Gastrocnemius medialis (tissue), 4 donors: ENCODE measurements around the gene COP1. TPM values are rescaled to one million over a fixed set of nuclear protein-coding genes. Genes with fewer than 3 reads are reported as not detected.
A peak's percentile ranks its signal among the peaks of the same experiment; 100 is the strongest.

Experiments used
- ATAC-seq, 2 donors: fragments of 150-250 bp; one replicate each; pipeline ENCODE4 v1.9.1; 2016
- DNase-seq, 2 donors: peaks; one replicate each; pipeline ENCODE4 v3.0.0-alpha.2; 2019
- H3K27ac ChIP-seq, 4 donors: fragments of 200-600 bp; sonication (generic); 1 replicate in 1 of 4; 2 replicates in 3 of 4; pipeline ENCODE4 v1.5.1; 2016 to 2018; ENCODE audit warnings: mild to moderate bottlenecking in 2 of 4, moderate library complexity in 1 of 4
- H3K27me3 ChIP-seq, 3 donors: fragments of 200-600 bp; sonication (generic) in 2 of 3; 1 replicate in 1 of 3; 2 replicates in 2 of 3; pipeline versions ENCODE4 v1.5.1 to v1.6.0; 2016 to 2019; ENCODE audit warnings: mild to moderate bottlenecking in 1 of 3, moderate library complexity in 1 of 3
- H3K36me3 ChIP-seq, 2 donors: fragments of 200-600 bp; sonication (generic) in 1 of 2; one replicate each; pipeline ENCODE4 v1.5.1; 2017 to 2018
- H3K4me1 ChIP-seq, 2 donors: fragments of 200-600 bp; sonication (generic) in 1 of 2; one replicate each; pipeline ENCODE4 v1.5.1; 2016 to 2017; ENCODE audit warnings: mild to moderate bottlenecking in 2 of 2
- H3K4me3 ChIP-seq, 4 donors: fragments of 200-600 bp; sonication (generic) in 3 of 4; 1 replicate in 1 of 4; 2 replicates in 3 of 4; pipeline ENCODE4 v1.5.1; 2016 to 2019; ENCODE audit warnings: mild to moderate bottlenecking in 2 of 4
- H3K9me3 ChIP-seq, 3 donors: fragments of 200-600 bp; sonication (generic) in 2 of 3; 1 replicate in 1 of 3; 2 replicates in 2 of 3; pipeline ENCODE4 v1.5.1; 2016 to 2019
- CTCF ChIP-seq, 5 experiments: fragments of 450-650 bp in 3 of 5; fragments of 200-600 bp in 2 of 5; sonication (generic) in 2 of 5; IDR thresholded peaks in 4 of 5; conservative IDR thresholded peaks in 1 of 5; 1 replicate in 4 of 5; 2 replicates in 1 of 5; pipeline ENCODE4 v1.5.1; 2016 to 2019; ENCODE audit warnings: antibody characterized with exemption in 5 of 5, mild to moderate bottlenecking in 3 of 5, moderate library complexity in 3 of 5
- POLR2A ChIP-seq, 2 donors: fragments of 450-650 bp; IDR thresholded peaks; one replicate each; pipeline ENCODE4 v1.6.1; 2017; ENCODE audit warnings: antibody characterized with exemption in 2 of 2, mild to moderate bottlenecking in 2 of 2, moderate library complexity in 2 of 2
- in situ Hi-C, 4 donors: fragments of 200-750 bp; cut with MboI; loops; one replicate each; pipeline versions ENCODE4 v1.15.0 to v1.8.0; 2017; ENCODE audit warnings: low sequenced_read_pairs in 4 of 4
- intact Hi-C: fragments of 100-400 bp; cut with DNase I; formaldehyde crosslinking; loops from one replicate; pipeline ENCODE4 v1.15.1; 2023; ENCODE audit warnings: low total_unique reads
- total RNA-seq, 4 donors: library from RNA; depleted of rRNA; stranded (reverse); fragments of >200 nt; gene quantifications; one replicate each; pipeline versions ENCODE4 v1.1.0 to v1.2.3, GENCODE V29; 2016

Gene COP1
- total RNA-seq, 4 donors from 2014 or later: 19.6 to 29.7 (median 25.3) TPM

GRCh38 chr1:175960169-175960568 is 246.9 kb downstream of the COP1 start:
- Histone ChIP-seq H3K36me3 (no peaks in the 10 kb centered on the region), H3K4me3 (no peak overlapping the region), H3K27me3 (no peaks in the 10 kb centered on the region), H3K27ac (no peak overlapping the region), H3K9me3 (no peaks in the 10 kb centered on the region), H3K4me1 (no peaks in the 10 kb centered on the region)
- ATAC-seq (no peak), DNase-seq (no peak)
- in situ Hi-C loops: no loop called here
- intact Hi-C loops: no loop called here
- TF ChIP-seq CTCF (IDR thresholded peaks at IDR 0.05 in 4 of 5, conservative IDR thresholded peaks at IDR 0.05 in 1 of 5) (no peak), POLR2A (IDR thresholded peaks at IDR 0.05) (no peak)

- Histone ChIP-seq H3K4me3 (no peak overlapping the region), H3K27me3 (no peaks in the 10 kb centered on the region), H3K27ac (no peak overlapping the region), H3K36me3 (peaks cover 0 to 13% of the 10 kb centered on the region in 2 donors), H3K9me3 (no peaks in the 10 kb centered on the region), H3K4me1 (no peaks in the 10 kb centered on the region)
- TF ChIP-seq CTCF (IDR thresholded peaks at IDR 0.05 in 4 of 5, conservative IDR thresholded peaks at IDR 0.05 in 1 of 5) (no peak), POLR2A (IDR thresholded peaks at IDR 0.05) (no peak)
- ATAC-seq: no peak
- in situ Hi-C loops: no loop called here
- DNase-seq: no peak
- intact Hi-C loops: no loop called here
These were observed 255.5 kb downstream of the COP1 start for GRCh38 chr1:175951627-175952026.

- in situ Hi-C loops (no loop called here), intact Hi-C loops (no loop called here)
- H3K4me1 ChIP-seq: no peaks in the 10 kb centered on the region
- no peaks in the 10 kb centered on the region for H3K9me3 ChIP-seq
- no peak overlapping the region for H3K27ac ChIP-seq
- H3K27me3 ChIP-seq: no peaks in the 10 kb centered on the region
- ATAC-seq: no peak
- DNase-seq: no peak
- no peak overlapping the region for H3K4me3 ChIP-seq
- no peak for TF ChIP-seq POLR2A (IDR thresholded peaks at IDR 0.05)
- no peak for TF ChIP-seq CTCF (IDR thresholded peaks at IDR 0.05 in 4 of 5, conservative IDR thresholded peaks at IDR 0.05 in 1 of 5)
- peaks cover 0 to 18% of the 10 kb centered on the region in 2 donors for H3K36me3 ChIP-seq
These were observed 259.3 kb downstream of the COP1 start for GRCh38 chr1:175947771-175948170.

GRCh38 chr1:175944591-175944990 is 262.5 kb downstream of the COP1 start:
- peaks cover 0 to 19% of the 10 kb centered on the region in 2 donors for H3K36me3 ChIP-seq
- no peak for DNase-seq
- no peak overlapping the region for H3K4me3 ChIP-seq
- no peaks in the 10 kb centered on the region for H3K9me3 ChIP-seq
- in situ Hi-C loops: no loop called here
- H3K27ac ChIP-seq: no peak overlapping the region
- TF ChIP-seq POLR2A (IDR thresholded peaks at IDR 0.05): no peak
- TF ChIP-seq CTCF (IDR thresholded peaks at IDR 0.05 in 4 of 5, conservative IDR thresholded peaks at IDR 0.05 in 1 of 5): no peak
- ATAC-seq: no peak
- H3K27me3 ChIP-seq: no peaks in the 10 kb centered on the region
- H3K4me1 ChIP-seq: no peaks in the 10 kb centered on the region
- intact Hi-C loops: no loop called here

GRCh38 chr1:175941164-175941563 is 265.9 kb downstream of the COP1 start:
- DNase-seq (no peak), ATAC-seq (peak in 1 of 2 donors; percentile 41)
- H3K27ac ChIP-seq: no peak overlapping the region
- TF ChIP-seq POLR2A (IDR thresholded peaks at IDR 0.05) (no peak), CTCF (IDR thresholded peaks at IDR 0.05 in 4 of 5, conservative IDR thresholded peaks at IDR 0.05 in 1 of 5) (no peak)
- intact Hi-C loops: no loop called here
- in situ Hi-C loops: no loop called here
- H3K9me3 ChIP-seq: no peaks in the 10 kb centered on the region
- H3K27me3 ChIP-seq: no peaks in the 10 kb centered on the region
- H3K4me3 ChIP-seq: no peak overlapping the region
- H3K4me1 ChIP-seq: no peaks in the 10 kb centered on the region
- peaks cover 0 to 20% of the 10 kb centered on the region in 2 donors for H3K36me3 ChIP-seq
